Inflammatory macrophage (primary cell): ENCODE results near the gene ADGRL3.
A peak's percentile ranks its signal among the peaks of the same experiment; 100 is the strongest.
"Not testable (repeated sequence)": the region's sequence is repeated elsewhere in the genome, so short reads cannot be mapped to it uniquely, and the experiment has no call there.

Experiments
- DNase-seq, 2 donors: peaks; one replicate each; pipeline ENCODE4 v3.0.0-alpha.2; 2020 to 2022

The ADGRL3 gene

GRCh38 chr4:61851126-61851525, 651.0 kb downstream of the ADGRL3 start:
- DNase-seq: no peak

GRCh38 chr4:61852105-61852504, 652.0 kb downstream of the ADGRL3 start:
- not testable (repeated sequence) for DNase-seq

GRCh38 chr4:61853041-61853440, 652.9 kb downstream of the ADGRL3 start:
- no peak for DNase-seq

- no peak for DNase-seq
Measured at GRCh38 chr4:61860376-61860775, 660.2 kb downstream of the ADGRL3 start.

- DNase-seq: no peak
Measured at GRCh38 chr4:61864286-61864685, 664.2 kb downstream of the ADGRL3 start.

- DNase-seq: no peak
Measured at GRCh38 chr4:61866378-61867030, 666.4 kb downstream of the ADGRL3 start.

- DNase-seq: no peak
Measured at GRCh38 chr4:61872983-61873382, 672.9 kb downstream of the ADGRL3 start.

- DNase-seq: no peak
Measured at GRCh38 chr4:61877266-61877665, 677.1 kb downstream of the ADGRL3 start.

GRCh38 chr4:61877893-61878292, 677.8 kb downstream of the ADGRL3 start:
- DNase-seq: peak; percentile 4 to 6

GRCh38 chr4:61882381-61882780, 682.3 kb downstream of the ADGRL3 start:
- no peak for DNase-seq

GRCh38 chr4:61886131-61886530, 686.0 kb downstream of the ADGRL3 start:
- DNase-seq: no peak

- DNase-seq: no peak
Measured at GRCh38 chr4:61889117-61889516, 689.0 kb downstream of the ADGRL3 start.

- no peak for DNase-seq
Measured at GRCh38 chr4:61890321-61890720, 690.2 kb downstream of the ADGRL3 start.

- no peak for DNase-seq
Measured at GRCh38 chr4:61891953-61892352, 691.8 kb downstream of the ADGRL3 start.

- DNase-seq: no peak
Measured at GRCh38 chr4:61896634-61897033, 696.5 kb downstream of the ADGRL3 start.

GRCh38 chr4:61909031-61909430, 708.9 kb downstream of the ADGRL3 start:
- DNase-seq: no peak

GRCh38 chr4:61911313-61911756, 711.2 kb downstream of the ADGRL3 start:
- no peak for DNase-seq

- DNase-seq: no peak
Measured at GRCh38 chr4:61913619-61914018, 713.5 kb downstream of the ADGRL3 start.

- DNase-seq: no peak
Measured at GRCh38 chr4:61915501-61915900, 715.4 kb downstream of the ADGRL3 start.

- no peak for DNase-seq
Measured at GRCh38 chr4:61918507-61918906, 718.4 kb downstream of the ADGRL3 start.

- DNase-seq: no peak
Measured at GRCh38 chr4:61918987-61919386, 718.9 kb downstream of the ADGRL3 start.

- no peak for DNase-seq
Measured at GRCh38 chr4:61919561-61919960, 719.4 kb downstream of the ADGRL3 start.

GRCh38 chr4:61921920-61922319, 721.8 kb downstream of the ADGRL3 start:
- no peak for DNase-seq

- DNase-seq: no peak
Measured at GRCh38 chr4:61922766-61923165, 722.6 kb downstream of the ADGRL3 start.

GRCh38 chr4:61923179-61923578, 723.1 kb downstream of the ADGRL3 start:
- DNase-seq: no peak
